Measurements from ENCODE around the gene APLP1.

Gene APLP1

DNA sequence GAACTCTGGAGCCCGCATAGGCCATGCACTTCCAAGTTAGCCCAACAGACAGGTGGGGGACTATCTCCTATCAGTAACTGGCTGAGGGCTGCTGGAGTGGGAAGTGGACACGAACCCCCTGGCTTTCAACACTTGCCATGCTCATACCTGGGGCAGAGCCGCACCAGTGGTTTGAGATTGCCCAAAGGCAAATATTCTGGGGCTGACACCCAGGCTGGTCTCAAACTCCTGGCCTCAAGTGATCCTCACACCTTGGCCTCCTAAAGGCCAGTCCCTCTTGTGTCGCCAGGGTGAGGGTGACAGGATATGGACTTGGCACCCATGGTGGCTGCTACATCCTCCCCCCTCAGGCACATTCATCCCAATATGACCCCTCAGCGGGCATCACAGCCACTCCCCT lies 18.8 kb downstream of the APLP1 start:
- no peak overlapping the region for H2AFZ ChIP-seq (ENCODE audit: low read length)
- no peak overlapping the region for H3K27ac ChIP-seq (replicated peaks; ENCODE audit: low read length)
- no peaks in the 10 kb centered on the region for H3K79me1 ChIP-seq (ENCODE audit: low read depth, low read length)
- H3K23ac ChIP-seq (ENCODE audit: low read depth, low read length, poor library complexity), result no peak overlapping the region
- H3K4me1 ChIP-seq (ENCODE audit: control insufficient read depth in 2 of 2, insufficient read depth in 1 of 2, low read depth in 1 of 2, low read length in 2 of 2), result no peaks in the 10 kb centered on the region
- no peak overlapping the region for H3K4me2 ChIP-seq (ENCODE audit: insufficient read depth, low read length, poor library complexity, severe bottlenecking)
- no peak overlapping the region for H2BK12ac ChIP-seq (ENCODE audit: low read length)
- no peak overlapping the region for H4K8ac ChIP-seq (ENCODE audit: low read depth, low read length)
- no peak overlapping the region for H3K4me3 ChIP-seq (ENCODE audit: low read length in 2 of 2)
- H3K27me3 ChIP-seq (ENCODE audit: control insufficient read depth in 3 of 3, insufficient read depth in 3 of 3, low read depth in 1 of 3, low read length in 3 of 3), result no peaks in the 10 kb centered on the region
- H3K14ac ChIP-seq (ENCODE audit: low read length), result no peak overlapping the region
- no peak overlapping the region for H2AK5ac ChIP-seq (ENCODE audit: low read depth, low read length)
- DNase-seq (ENCODE audit: low spot score), result no peak
- no peak overlapping the region for H4K91ac ChIP-seq (ENCODE audit: low read depth, low read length, poor library complexity)
- no peaks in the 10 kb centered on the region for H3K9me3 ChIP-seq (replicated peaks in 1 of 2; ENCODE audit: control insufficient read depth in 2 of 2, insufficient read depth in 1 of 2, low read depth in 1 of 2, low read length in 2 of 2)
- no peak overlapping the region for H2BK15ac ChIP-seq (ENCODE audit: low read length)
- no peak overlapping the region for H2BK120ac ChIP-seq (ENCODE audit: low read depth, low read length)
- no peak overlapping the region for H3K18ac ChIP-seq (ENCODE audit: low read length)
- H2BK5ac ChIP-seq (ENCODE audit: low read length), result no peak overlapping the region
- peaks cover 12 to 21% of the 10 kb centered on the region in 2 donors for H3K36me3 ChIP-seq (replicated peaks in 1 of 2; ENCODE audit: control insufficient read depth in 2 of 2, insufficient read depth in 2 of 2, low read length in 2 of 2)
- H3K9ac ChIP-seq (ENCODE audit: low read depth, low read length, poor library complexity), result no peak overlapping the region
- no peak overlapping the region for H3K4ac ChIP-seq (ENCODE audit: low read length)
- WGBS, 2 donors (ENCODE audit: extremely low coverage in 2 of 2, insufficient read length in 2 of 2, insufficient replicate concordance in 1 of 2), result no CpG with 5 or more reads among the region's 5 CpGs

DNA sequence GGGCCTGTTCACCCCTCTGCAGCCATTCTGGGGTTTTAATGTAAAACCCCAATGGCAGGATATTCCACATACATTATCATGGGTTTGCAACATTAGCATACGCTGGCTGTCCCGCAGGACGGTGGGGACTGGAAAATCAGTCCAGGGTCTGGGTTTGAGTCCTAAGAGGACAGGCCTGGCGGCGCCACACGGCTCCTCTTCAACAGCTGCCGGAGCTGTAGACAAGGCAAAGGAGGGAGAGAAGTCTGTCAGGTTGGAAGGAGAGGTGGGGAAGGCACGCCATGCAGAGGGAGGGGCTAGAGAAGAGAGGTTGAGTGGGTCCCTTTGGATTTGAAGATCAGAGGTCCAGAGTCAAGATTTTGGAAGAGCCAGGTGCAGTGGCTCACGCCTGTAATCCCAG lies 20.0 kb downstream of the APLP1 start:
- peaks cover 12 to 25% of the 10 kb centered on the region in 2 donors for H3K36me3 ChIP-seq (replicated peaks in 1 of 2; ENCODE audit: control insufficient read depth in 2 of 2, insufficient read depth in 2 of 2, low read length in 2 of 2)
- no peak overlapping the region for H3K4ac ChIP-seq (ENCODE audit: low read length)

DNA sequence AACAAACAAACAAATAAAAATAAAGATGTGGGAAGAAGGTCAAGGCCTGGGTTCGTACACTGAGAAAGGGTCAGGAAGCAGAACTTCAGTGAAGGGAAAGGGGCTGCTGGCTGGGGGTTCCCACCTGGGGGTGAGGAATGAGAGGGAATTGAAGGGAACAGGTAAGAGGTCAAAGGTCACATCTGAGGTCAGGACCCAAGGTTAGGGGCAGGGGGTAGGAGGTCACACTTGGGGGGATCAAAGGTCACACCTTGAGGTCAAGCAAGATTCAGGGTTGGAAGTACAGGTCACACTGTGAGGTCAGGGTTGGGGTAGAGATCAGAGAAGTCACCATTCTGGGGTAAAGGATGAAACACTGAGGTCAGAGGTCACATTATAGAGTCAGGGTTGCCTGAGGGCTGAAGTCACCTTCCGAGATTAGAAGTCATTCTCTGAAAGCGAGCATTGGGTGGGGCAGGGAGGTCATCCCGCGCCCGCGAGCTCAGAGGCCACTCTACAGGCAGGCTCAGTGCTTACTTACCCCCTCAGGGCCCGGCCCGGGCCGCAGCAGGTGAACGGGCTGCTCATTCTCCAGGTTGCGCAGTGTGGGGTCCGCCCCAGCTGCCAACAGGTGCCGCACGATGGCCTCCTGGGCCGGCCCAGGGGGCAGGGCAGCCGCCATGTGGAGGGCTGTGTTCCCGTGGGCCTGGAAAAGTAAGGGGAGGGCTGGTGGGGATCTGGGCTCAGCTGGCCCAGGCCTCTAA lies 21.2 kb downstream of the APLP1 start:
- no peaks in the 10 kb centered on the region for H3K27me3 ChIP-seq (ENCODE audit: control insufficient read depth in 3 of 3, insufficient read depth in 3 of 3, low read depth in 1 of 3, low read length in 3 of 3)
- H3K4me1 ChIP-seq (ENCODE audit: control insufficient read depth in 2 of 2, insufficient read depth in 1 of 2, low read depth in 1 of 2, low read length in 2 of 2), result no peaks in the 10 kb centered on the region
- no peak overlapping the region for H3K14ac ChIP-seq (ENCODE audit: low read length)
- H3K4ac ChIP-seq (ENCODE audit: low read length), result no peak overlapping the region
- no peak overlapping the region for H2AK5ac ChIP-seq (ENCODE audit: low read depth, low read length)
- no CpG with 5 or more reads among the region's 18 CpGs for WGBS, 2 donors (ENCODE audit: extremely low coverage in 2 of 2, insufficient read length in 2 of 2, insufficient replicate concordance in 1 of 2)
- H2BK12ac ChIP-seq (ENCODE audit: low read length), result no peak overlapping the region
- H3K4me3 ChIP-seq (ENCODE audit: low read length in 2 of 2), result no peak overlapping the region
- H4K8ac ChIP-seq (ENCODE audit: low read depth, low read length), result no peak overlapping the region
- no peak overlapping the region for H3K23ac ChIP-seq (ENCODE audit: low read depth, low read length, poor library complexity)
- H3K27ac ChIP-seq (replicated peaks; ENCODE audit: low read length), result no peak overlapping the region
- no peak overlapping the region for H3K4me2 ChIP-seq (ENCODE audit: insufficient read depth, low read length, poor library complexity, severe bottlenecking)
- H3K79me1 ChIP-seq (ENCODE audit: low read depth, low read length), result no peaks in the 10 kb centered on the region
- H2BK120ac ChIP-seq (ENCODE audit: low read depth, low read length), result no peak overlapping the region
- no peak for DNase-seq (ENCODE audit: low spot score)
- H4K91ac ChIP-seq (ENCODE audit: low read depth, low read length, poor library complexity), result no peak overlapping the region
- no peak overlapping the region for H2BK15ac ChIP-seq (ENCODE audit: low read length)
- H3K9ac ChIP-seq (ENCODE audit: low read depth, low read length, poor library complexity), result no peak overlapping the region
- H3K36me3 ChIP-seq (replicated peaks in 1 of 2; ENCODE audit: control insufficient read depth in 2 of 2, insufficient read depth in 2 of 2, low read length in 2 of 2), result peaks cover 12 to 29% of the 10 kb centered on the region in 2 donors
- H2BK5ac ChIP-seq (ENCODE audit: low read length), result no peak overlapping the region
- no peak overlapping the region for H2AFZ ChIP-seq (ENCODE audit: low read length)
- H3K18ac ChIP-seq (ENCODE audit: low read length), result no peak overlapping the region
- H3K9me3 ChIP-seq (replicated peaks in 1 of 2; ENCODE audit: control insufficient read depth in 2 of 2, insufficient read depth in 1 of 2, low read depth in 1 of 2, low read length in 2 of 2), result no peaks in the 10 kb centered on the region

More for the DNA sequence above, 20.0 kb downstream of the APLP1 start:
- Histone ChIP-seq H2AK5ac (ENCODE audit: low read depth, low read length) (no peak overlapping the region), H3K27me3 (ENCODE audit: control insufficient read depth in 3 of 3, insufficient read depth in 3 of 3, low read depth in 1 of 3, low read length in 3 of 3) (no peaks in the 10 kb centered on the region), H2BK12ac (ENCODE audit: low read length) (no peak overlapping the region), H3K14ac (ENCODE audit: low read length) (no peak overlapping the region), H3K4me3 (ENCODE audit: low read length in 2 of 2) (no peak overlapping the region), H2AFZ (ENCODE audit: low read length) (no peak overlapping the region), H3K9me3 (replicated peaks in 1 of 2; ENCODE audit: control insufficient read depth in 2 of 2, insufficient read depth in 1 of 2, low read depth in 1 of 2, low read length in 2 of 2) (no peaks in the 10 kb centered on the region), H2BK120ac (ENCODE audit: low read depth, low read length) (no peak overlapping the region), H3K9ac (ENCODE audit: low read depth, low read length, poor library complexity) (no peak overlapping the region), H3K79me1 (ENCODE audit: low read depth, low read length) (no peaks in the 10 kb centered on the region), H2BK15ac (ENCODE audit: low read length) (no peak overlapping the region), H3K18ac (ENCODE audit: low read length) (no peak overlapping the region), H3K4me1 (ENCODE audit: control insufficient read depth in 2 of 2, insufficient read depth in 1 of 2, low read depth in 1 of 2, low read length in 2 of 2) (no peaks in the 10 kb centered on the region), H3K4me2 (ENCODE audit: insufficient read depth, low read length, poor library complexity, severe bottlenecking) (no peak overlapping the region), H3K23ac (ENCODE audit: low read depth, low read length, poor library complexity) (no peak overlapping the region), H2BK5ac (ENCODE audit: low read length) (no peak overlapping the region), H4K91ac (ENCODE audit: low read depth, low read length, poor library complexity) (no peak overlapping the region), H3K27ac (replicated peaks; ENCODE audit: low read length) (no peak overlapping the region), H4K8ac (ENCODE audit: low read depth, low read length) (no peak overlapping the region)
- no peak for DNase-seq (ENCODE audit: low spot score)
- WGBS, 2 donors (ENCODE audit: extremely low coverage in 2 of 2, insufficient read length in 2 of 2, insufficient replicate concordance in 1 of 2), result no CpG with 5 or more reads among the region's 9 CpGs

DNA sequence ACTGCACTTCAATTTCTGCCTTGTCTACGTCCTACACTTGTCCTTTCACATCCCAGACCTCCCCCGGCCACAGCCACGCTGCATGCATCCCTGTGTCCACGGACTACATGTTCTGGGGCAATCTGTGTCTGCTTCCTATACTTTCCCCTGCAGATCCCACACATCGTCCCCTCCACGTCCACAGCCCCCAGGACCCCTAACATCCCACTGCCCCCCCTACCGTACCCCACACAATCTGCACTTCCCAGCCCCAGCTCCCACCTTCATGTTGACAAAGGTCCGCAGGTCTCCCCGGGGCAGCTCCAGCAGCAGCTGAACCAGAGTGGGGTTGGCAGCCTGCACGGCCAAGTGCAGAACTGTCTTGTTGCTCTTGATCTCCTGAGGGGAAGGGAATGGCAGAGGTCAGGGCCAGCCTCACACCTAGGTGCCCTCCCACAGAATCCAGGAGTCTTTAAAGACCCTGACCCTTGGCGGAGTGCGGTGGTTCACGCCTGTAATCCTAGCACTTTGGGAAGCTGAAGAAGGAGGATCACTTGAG lies 21.8 kb downstream of the APLP1 start:
- Histone ChIP-seq H2AK5ac (ENCODE audit: low read depth, low read length) (no peak overlapping the region), H2BK12ac (ENCODE audit: low read length) (no peak overlapping the region), H2BK5ac (ENCODE audit: low read length) (no peak overlapping the region), H3K27ac (replicated peaks; ENCODE audit: low read length) (no peak overlapping the region), H2BK120ac (ENCODE audit: low read depth, low read length) (no peak overlapping the region), H3K4me2 (ENCODE audit: insufficient read depth, low read length, poor library complexity, severe bottlenecking) (no peak overlapping the region), H3K79me1 (ENCODE audit: low read depth, low read length) (no peaks in the 10 kb centered on the region), H2AFZ (ENCODE audit: low read length) (no peak overlapping the region), H3K18ac (ENCODE audit: low read length) (no peak overlapping the region), H3K9ac (ENCODE audit: low read depth, low read length, poor library complexity) (no peak overlapping the region), H3K14ac (ENCODE audit: low read length) (no peak overlapping the region), H3K4ac (ENCODE audit: low read length) (no peak overlapping the region), H4K8ac (ENCODE audit: low read depth, low read length) (no peak overlapping the region), H3K23ac (ENCODE audit: low read depth, low read length, poor library complexity) (no peak overlapping the region), H3K36me3 (replicated peaks in 1 of 2; ENCODE audit: control insufficient read depth in 2 of 2, insufficient read depth in 2 of 2, low read length in 2 of 2) (peaks cover 12 to 32% of the 10 kb centered on the region in 2 donors), H3K4me3 (ENCODE audit: low read length in 2 of 2) (no peak overlapping the region), H3K4me1 (ENCODE audit: control insufficient read depth in 2 of 2, insufficient read depth in 1 of 2, low read depth in 1 of 2, low read length in 2 of 2) (no peaks in the 10 kb centered on the region), H3K9me3 (replicated peaks in 1 of 2; ENCODE audit: control insufficient read depth in 2 of 2, insufficient read depth in 1 of 2, low read depth in 1 of 2, low read length in 2 of 2) (no peaks in the 10 kb centered on the region), H3K27me3 (ENCODE audit: control insufficient read depth in 3 of 3, insufficient read depth in 3 of 3, low read depth in 1 of 3, low read length in 3 of 3) (no peaks in the 10 kb centered on the region), H2BK15ac (ENCODE audit: low read length) (no peak overlapping the region), H4K91ac (ENCODE audit: low read depth, low read length, poor library complexity) (no peak overlapping the region)
- WGBS, 2 donors (ENCODE audit: extremely low coverage in 2 of 2, insufficient read length in 2 of 2, insufficient replicate concordance in 1 of 2), result no CpG with 5 or more reads among the region's 13 CpGs
- DNase-seq (ENCODE audit: low spot score), result no peak
